Activated gamma-delta T cell (primary cell): Measurements from ENCODE around the gene MID1IP1.

Experiments used
- DNase-seq: peaks from one replicate; lab custom pipeline; 2025; lab: John Stamatoyannopoulos, UW
- total RNA-seq, 2 donors: gene quantifications; one replicate each; lab custom pipeline; 2026; lab: John Stamatoyannopoulos, UW

MID1IP1 gene, protein sequence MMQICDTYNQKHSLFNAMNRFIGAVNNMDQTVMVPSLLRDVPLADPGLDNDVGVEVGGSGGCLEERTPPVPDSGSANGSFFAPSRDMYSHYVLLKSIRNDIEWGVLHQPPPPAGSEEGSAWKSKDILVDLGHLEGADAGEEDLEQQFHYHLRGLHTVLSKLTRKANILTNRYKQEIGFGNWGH
- 39.0 to 40.2 reads per million in 2 donors for total RNA-seq

DNA sequence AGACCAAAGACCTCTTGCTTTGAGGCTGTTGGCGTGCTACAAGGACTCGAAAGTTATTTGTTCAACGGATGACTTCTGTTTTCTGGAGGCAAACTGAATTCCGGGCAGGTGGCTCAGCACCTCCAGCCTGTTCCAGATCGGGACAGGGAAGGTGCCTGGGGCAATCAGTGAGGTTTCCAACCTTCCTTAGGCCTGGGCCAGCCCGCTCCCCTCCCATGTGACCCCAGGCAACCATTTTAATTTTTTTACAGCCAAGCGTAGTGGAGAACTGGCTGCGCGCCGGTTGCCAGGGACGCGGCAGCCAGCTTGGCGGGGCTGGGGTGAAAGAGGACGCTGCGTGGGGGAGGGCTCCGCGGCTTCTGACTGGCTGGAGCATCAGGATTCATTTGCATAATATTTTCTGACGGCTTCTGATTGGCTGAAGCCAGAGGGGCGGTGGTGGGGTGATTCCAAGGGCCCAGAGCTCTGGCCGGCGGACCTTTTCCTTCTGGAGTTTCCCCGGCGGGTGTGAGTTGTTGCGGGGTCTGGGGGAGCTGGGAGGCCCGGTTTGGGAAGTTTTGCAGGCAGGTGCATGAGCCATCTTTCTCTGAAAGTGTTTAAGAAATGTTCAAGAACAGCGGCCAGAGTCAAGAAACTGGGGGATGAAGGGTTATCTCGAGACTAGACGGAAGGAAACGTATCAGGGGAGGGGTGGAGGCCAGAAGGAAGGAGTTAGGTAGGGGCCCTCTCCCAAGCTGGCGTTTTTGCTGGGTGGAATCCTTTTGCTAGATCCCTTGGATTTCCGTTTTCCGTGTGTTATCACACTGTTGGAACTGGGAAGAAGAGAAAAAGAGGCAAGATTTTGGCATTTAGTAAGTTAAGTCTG lies at the start of gene MID1IP1:
TSS of gene MID1IP1 (plus strand) at position 479 of the 865 bp plus-strand sequence. CDS start 3,488 bp downstream, outside the sequence.
- DNase-seq: peak; percentile 61

DNA sequence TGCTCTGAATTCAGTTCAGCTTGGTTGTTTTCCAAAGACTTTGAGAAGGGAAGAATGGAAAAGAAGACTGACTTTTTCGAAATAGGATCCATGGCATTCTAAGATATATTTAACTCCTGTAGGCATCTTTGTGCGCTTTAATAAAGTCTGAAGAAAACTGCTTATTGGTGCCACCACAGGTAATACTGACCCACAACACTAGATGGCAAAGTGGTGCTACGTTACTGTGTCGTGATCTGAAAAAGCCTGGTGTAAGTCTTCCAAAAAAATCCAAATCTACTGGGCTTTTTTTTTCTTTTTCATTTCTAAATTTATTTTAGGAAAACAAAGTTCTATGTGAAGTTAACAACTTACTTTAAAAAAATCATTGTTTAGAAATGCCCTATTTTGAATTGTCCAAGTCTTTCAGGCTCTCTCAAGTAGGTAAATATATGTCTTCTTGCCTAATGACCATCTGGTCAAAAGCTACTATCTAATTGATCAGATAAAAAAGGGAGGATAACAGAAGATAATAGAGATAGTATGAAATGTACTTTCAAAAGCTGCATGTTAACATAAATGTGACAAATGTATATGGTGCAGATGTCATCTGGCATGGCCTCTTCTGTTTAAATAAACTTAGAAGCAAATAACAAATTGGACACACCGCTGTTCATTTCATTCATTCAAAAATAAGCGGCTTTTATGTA lies 47.0 kb upstream of the MID1IP1 start:
- DNase-seq: no peak

DNA sequence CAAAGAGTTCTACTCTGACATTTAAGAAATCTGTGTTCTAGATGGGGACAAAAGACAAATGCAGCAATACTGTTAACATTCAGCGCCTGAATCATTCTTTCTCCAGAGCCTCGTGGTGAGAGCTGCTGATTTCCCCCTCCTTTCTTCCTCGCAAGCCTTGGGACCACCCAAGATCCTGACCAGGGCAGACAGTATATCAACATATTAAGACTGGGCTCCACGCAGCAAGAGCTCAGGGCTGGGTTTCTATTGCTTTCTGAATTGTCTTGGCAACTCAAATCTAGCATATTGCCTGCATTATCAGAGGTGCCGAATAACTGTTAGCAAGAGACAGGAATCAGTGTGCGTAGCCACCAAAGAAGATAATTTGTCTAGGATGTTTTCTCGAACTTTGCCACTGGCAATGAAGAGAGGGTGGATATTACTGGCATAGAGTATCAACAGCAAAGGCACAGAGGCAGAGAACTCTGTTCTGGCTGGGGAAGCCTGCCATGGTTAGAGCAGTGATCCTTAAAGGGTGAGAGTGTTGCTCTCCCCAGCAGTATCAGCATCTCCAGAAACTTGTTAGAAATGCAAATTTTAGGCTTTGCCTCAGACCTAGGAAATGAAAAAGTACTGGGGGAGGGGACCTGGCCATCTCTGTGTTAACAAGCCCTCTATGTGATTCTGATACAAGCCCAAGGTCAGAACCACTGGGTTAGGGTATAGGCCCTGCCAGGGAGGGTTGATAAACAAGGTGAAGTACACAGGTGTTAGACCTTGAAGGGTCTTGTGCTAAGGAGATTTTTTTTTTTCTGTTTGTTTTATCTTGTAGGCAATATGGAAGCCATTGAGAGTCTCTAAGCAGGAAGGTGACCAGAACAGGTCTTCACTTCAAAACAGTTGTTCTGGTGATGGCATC lies 46.2 kb upstream of the MID1IP1 start:
- DNase-seq: no peak

DNA sequence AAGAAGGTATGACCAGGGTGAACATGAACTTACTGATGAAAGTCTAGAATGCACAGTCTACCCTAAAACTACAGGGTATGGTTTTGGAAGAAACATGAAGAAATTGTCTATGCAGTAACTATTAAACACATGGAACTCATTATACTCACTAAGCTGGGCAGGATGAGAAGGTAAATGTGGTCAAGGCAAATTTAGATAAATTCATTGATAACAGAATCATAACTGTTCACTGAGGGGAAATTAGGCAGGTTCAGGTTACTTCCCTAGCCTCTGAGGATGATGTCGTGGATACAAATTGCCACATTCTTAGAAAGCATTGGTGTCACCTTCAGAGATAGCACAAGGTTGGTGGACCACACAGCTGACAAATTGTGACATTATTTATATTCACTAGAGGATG lies 40.4 kb upstream of the MID1IP1 start:
- DNase-seq: no peak

DNA sequence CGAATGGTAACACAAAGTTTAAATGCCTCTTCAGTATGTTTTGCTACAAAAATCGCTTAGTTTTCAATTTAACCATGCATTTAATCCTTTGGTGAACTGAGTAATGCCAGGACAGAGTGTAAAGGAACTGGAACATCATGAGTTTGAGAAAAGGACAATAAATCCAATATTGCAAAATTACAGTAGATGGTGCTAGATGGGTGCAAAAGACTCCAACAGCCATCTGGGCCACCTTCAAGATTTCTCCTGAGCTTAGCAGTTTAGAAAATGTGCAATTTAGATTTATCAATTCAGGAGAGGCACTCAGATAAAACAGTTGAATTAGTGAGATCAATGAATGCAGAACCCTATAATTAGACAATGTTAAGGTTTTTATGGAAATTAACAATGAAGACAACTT lies 33.2 kb upstream of the MID1IP1 start:
- no peak for DNase-seq

DNA sequence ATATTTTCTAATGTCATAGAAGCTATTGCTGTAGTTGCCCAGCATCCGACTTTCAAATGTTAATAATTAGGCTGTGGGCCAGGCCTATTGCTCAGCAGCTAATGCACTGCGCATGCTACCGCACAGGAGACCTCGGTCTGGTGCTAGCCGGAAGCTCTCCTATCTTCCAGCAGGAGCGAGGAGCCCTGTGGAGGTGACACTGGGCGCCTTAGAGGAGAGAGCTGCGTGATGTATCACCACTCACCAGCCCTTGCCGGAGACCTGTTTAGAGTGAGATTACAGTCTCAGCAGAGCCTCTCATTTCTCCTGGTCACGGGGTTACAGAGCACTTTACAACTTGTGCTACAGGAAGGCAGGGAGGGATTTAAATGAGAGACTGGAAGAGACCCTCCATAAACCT lies 31.1 kb upstream of the MID1IP1 start:
- no peak for DNase-seq

DNA sequence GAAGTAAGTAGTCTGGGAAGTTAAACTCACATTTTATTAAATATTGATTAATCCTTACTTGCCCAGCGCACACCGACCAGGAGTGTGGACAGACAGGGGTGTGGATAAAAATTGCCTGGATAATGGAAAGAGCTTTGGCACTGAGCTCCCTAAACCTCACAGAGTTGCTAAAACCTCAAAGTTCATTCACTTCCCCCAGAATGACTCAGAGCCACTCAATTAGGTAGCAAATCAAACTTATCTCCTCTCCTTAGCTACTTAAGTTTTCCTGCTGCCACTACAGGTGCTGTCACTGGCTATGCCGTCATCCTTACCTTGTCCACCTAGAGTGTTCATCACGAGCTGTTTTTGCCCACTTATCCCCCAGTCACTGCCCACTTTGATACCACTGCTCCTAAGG lies 27.0 kb upstream of the MID1IP1 start:
- no peak for DNase-seq

DNA sequence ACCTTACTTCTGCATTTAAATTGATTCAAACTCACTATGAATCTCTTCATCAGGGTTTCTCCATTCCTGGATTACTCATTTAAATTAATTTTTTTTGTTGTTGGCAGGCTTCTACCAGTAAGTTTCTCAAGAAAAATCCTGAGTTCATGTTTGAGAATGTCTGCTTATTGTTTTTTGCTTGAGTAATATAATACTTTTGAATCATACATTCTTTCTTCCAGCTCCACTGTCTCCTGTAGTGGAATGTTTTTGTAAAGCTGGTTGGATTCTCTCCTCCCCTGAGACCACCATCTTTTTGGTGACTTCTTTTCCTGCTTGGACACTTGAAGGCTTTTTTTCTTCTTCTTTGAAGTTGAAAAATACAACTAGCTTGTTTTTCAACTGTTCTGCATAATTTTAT lies 4.3 kb upstream of the MID1IP1 start:
- no peak for DNase-seq

DNA sequence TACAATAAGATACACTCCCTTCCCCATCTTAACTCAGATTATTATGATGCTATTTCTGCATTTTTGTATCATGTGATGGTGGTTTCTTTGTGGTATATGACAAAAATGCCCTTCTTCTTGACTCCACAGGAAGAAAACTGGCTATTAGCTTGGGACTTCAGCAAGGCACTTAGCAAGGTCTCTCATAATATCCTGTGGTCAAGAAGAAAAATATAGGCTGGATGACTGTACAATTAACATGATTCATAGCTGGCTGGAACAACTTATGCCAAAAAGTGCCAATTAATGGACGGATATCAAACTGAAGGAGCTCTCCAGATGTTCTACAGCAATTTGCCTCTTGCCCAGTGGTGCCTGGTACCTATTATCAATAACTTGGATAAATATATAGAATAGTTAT lies 2.3 kb upstream of the MID1IP1 start:
- DNase-seq: no peak

DNA sequence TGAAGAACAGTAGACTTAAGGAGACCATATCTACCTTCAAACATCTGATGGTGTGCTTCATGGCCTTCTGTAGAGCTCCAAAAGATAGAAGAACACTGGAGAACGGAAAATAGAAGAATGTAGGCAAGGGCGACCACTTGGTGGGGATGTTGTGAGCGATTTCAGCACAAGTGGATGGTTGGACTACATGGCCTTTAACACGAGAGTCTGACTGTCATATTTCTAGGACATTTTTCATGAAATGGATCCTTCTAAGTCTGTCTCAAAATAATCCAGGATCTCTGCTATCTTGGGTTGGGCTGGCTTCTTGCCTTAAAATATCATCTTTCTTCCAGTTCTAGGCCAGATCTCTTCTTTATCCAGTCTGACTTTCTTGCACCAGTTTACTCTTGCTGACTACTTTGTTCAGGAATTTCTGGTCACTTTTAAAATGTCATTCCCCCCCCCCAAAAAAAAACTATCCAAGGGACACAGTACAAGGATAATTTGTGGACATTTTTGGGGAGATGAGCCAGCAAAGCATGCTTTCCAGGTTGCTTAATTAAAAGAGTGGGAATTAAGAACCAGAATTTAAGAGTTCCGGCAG lies 1.2 kb upstream of the MID1IP1 start:
- no peak for DNase-seq

DNA sequence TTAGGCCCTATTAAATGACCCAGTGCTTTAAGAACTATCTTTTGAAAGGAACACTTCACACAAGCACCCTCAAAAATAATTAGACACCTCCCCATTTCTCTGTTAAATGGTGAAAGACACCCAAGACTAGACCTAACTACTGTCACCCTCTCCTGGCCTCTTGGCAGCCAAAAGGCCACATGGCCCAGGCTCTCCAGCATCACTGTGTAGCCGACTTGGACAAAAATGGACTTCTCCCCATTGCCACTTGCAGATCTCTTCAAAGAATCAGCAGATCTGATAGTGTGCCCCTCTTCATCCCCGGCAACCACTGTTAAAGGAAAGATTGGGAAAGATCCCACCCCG lies 2.0 kb downstream of the MID1IP1 start:
- DNase-seq: no peak

DNA sequence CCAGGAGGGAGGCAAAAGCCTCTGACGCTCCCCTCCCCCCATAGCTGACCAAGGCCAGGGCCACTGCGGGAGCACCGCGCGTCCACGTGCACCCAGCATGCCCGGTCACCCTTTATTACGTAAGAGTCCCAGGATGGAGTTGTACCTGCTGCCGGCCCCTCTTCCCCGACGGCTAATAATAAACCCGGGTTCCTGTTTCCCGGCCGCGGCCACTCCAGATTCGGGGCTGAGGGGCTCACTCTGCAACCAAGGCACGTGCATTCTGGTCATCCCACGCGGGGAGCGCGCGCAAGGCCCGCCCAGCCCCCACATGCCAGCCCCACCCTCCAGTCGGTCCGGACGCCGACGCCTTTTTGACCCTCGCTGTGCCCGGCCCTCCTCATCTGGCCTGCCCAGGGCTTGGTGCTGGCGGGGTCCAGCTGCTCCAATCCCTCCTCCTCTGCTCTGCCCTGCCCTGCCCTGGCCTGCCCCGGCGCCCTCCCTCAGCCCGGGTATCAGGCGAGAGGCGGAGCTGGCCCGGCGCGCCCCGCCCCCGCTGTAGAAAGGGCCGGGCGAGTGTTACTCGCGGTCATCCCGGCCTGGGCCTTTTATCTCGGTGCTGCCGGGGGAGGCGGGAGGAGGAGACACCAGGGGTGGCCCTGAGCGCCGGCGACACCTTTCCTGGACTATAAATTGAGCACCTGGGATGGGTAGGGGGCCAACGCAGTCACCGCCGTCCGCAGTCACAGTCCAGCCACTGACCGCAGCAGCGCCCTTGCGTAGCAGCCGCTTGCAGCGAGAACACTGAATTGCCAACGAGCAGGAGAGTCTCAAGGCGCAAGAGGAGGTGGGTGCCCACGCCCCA lies 2.6 kb downstream of the MID1IP1 start:
- DNase-seq: peak; percentile 45

DNA sequence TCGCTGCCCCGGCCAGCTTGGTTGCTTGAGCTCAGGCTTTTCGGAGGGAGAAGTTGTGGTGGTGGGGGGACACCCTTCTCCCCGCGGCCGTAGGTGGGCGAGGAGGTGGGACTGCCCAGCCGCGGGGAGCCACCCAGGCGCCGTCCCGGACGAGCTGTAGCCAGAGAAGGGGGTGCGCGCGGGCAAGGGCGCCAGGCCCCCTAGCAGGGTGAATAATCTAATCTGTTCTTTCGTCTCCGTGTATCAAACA lies 3.1 kb downstream of the MID1IP1 start:
- peak; percentile 25 for DNase-seq

DNA sequence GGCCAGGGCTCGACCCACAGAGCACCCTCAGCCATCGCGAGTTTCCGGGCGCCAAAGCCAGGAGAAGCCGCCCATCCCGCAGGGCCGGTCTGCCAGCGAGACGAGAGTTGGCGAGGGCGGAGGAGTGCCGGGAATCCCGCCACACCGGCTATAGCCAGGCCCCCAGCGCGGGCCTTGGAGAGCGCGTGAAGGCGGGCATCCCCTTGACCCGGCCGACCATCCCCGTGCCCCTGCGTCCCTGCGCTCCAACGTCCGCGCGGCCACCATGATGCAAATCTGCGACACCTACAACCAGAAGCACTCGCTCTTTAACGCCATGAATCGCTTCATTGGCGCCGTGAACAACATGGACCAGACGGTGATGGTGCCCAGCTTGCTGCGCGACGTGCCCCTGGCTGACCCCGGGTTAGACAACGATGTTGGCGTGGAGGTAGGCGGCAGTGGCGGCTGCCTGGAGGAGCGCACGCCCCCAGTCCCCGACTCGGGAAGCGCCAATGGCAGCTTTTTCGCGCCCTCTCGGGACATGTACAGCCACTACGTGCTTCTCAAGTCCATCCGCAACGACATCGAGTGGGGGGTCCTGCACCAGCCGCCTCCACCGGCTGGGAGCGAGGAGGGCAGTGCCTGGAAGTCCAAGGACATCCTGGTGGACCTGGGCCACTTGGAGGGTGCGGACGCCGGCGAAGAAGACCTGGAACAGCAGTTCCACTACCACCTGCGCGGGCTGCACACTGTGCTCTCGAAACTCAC lies 3.6 kb downstream of the MID1IP1 start:
- DNase-seq: peak; percentile 21

DNA sequence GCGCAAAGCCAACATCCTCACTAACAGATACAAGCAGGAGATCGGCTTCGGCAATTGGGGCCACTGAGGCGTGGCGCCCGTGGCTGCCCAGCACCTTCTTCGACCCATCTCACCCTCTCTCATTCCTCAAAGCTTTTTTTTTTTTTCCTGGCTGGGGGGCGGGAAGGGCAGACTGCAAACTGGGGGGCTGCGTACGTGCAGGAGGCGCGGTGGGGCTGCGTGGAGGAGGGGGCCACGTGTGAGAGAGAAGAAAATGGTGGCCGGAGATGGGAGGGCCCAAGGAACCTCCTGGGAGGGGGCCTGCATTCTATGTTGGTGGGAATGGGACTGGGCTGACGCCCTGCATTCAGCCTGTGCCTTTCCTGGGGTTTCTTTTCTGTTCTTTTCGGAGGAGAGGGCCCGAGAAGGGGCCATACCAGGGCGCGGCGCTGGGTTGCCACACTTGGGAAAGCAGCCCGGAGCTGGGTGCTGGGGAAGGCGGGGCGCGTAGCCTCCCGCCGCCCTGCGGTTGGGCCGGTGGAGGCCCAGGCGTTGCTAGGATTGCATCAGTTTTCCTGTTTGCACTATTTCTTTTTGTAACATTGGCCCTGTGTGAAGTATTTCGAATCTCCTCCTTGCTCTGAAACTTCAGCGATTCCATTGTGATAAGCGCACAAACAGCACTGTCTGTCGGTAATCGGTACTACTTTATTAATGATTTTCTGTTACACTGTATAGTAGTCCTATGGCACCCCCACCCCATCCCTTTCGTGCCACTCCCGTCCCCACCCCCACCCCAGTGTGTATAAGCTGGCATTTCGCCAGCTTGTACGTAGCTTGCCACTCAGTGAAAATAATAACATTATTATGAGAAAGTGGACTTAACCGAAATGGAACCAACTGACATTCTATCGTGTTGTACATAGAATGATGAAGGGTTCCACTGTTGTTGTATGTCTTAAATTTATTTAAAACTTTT lies 4.5 kb downstream of the MID1IP1 start:
- DNase-seq: peak; percentile 40

DNA sequence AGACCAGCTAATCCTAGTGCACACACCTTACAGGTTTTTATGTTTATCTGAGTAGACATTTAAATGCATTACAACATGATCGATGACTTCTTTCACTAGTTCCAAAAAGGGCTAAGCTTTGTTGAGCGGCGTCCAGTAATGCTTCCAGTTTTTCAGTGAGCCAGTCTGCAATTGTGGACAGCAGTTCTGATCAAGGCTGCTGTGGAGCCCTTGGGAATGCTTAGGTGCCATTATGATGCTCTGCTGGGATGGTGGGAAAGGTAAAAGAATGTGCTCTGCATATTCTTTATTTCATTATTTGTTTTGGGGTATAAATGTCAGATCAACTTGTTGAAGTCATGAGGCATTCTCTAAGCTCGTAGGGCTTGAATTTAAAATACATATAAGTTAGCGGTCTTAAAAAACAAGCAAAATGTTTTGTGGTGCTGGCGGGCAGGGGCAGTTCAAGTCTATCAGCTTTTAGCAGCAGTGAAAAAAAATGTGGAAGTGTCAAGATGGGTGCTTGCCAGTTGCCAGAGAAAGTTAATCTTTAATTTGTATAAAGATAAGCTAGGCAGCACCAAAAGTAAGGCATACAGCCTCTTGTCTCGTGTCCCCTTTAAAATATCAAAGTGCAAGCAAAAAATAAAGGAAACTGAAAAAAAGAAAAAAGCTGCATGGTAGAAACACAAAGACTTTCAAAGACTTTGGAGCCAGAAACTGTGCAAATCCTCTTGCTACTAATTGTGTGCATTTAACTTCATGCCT lies 5.8 kb downstream of the MID1IP1 start:
- DNase-seq: no peak

DNA sequence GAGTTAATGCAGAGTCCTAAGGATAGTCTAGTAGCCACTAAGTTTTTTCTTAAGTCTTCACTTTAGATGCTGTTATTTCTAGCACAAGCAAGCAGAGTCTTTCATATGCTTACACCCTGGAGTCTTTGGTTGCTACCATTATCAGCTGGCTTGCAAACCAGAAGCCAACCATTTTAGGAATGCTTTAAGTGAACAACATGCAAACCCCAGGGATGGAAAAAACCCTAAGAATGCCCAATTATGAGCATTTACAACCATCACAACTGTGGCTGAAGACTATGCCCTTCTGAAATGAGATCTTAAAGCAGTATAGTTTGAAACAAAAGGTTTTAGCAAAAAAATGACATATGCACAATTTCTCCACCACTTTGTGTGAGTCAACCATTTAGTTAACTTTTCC lies 6.6 kb downstream of the MID1IP1 start:
- no peak for DNase-seq

DNA sequence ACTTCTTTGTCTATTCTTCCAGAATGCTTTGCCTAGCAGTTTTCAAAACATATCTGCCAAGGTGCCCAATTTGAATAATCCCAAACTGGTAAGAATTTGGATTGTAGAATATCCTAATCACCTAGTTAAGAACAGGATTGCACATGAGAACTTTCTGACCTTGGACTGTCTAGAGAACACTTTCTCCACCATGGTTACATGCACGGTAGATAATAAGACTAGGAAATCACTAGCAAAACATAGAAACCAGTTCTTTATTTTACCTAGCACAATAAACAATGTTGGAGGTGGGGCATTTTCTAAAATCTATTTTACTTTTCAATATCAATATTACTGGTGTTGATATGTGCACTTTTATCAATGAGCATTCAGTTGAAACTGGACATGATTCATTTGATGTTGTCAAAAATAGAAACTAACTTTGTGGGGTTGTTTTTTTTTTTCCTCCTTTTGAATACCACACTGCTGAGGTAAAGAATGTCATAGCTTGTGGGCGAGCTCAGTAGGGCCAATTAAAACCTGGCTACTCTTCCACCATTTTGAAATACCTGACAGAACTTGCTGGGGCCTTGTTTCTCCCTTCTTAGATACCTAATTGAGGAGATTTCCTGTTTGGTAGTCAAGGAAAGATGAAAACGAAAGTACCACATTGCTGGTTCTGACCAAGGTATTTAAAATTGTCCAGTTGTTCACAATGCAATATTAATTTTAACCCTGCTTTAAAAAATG lies 10.4 kb downstream of the MID1IP1 start:
- no peak for DNase-seq
